Activated naive CD4-positive, alpha-beta T cell treated with anti-CD3 and anti-CD28 coated beads for 36 hours (primary cell): Measurements from ENCODE around the gene ANKHD1. TPM values are rescaled to one million over a fixed set of nuclear protein-coding genes. Genes with fewer than 3 reads are reported as not detected.
A peak's percentile ranks its signal among the peaks of the same experiment; 100 is the strongest.
"Not testable (repeated sequence)": the region's sequence is repeated elsewhere in the genome, so short reads cannot be mapped to it uniquely, and the experiment has no call there.

ENCODE experiments used
- CTCF ChIA-PET: fragments of 350-600 bp; sonication (Branson Sonifier 250); formaldehyde crosslinking; loops from one replicate; lab custom pipeline; 2021; ENCODE audit warnings: antibody characterized with exemption; lab: Charles Lee
- DNase-seq: peaks from one replicate; pipeline ENCODE4 v3.0.0-alpha.2; 2020
- H3K27ac Mint-ChIP-seq: one replicate; pipeline ENCODE4 v1.8.0; 2021; ENCODE audit warnings: mild to moderate bottlenecking, mixed read lengths
- H3K27me3 Mint-ChIP-seq: one replicate; pipeline ENCODE4 v1.8.0; 2021; ENCODE audit warnings: low read depth, mixed read lengths
- H3K36me3 Mint-ChIP-seq: one replicate; pipeline ENCODE4 v1.8.0; 2021; ENCODE audit warnings: low read depth, mixed read lengths
- H3K4me1 Mint-ChIP-seq: one replicate; pipeline ENCODE4 v1.8.0; 2021; ENCODE audit warnings: low read depth, mixed read lengths
- H3K4me3 Mint-ChIP-seq: one replicate; pipeline ENCODE4 v1.8.0; 2021; ENCODE audit warnings: mild to moderate bottlenecking, moderate library complexity, mixed read lengths
- H3K9me3 Mint-ChIP-seq: one replicate; pipeline ENCODE4 v1.8.0; 2021; ENCODE audit warnings: mixed read lengths
- intact Hi-C: fragments of 100-400 bp; cut with micrococcal nuclease; formaldehyde crosslinking; loops from one replicate; pipeline ENCODE4 v1.15.1; 2023
- total RNA-seq, 2 experiments: library from RNA; stranded (reverse); gene quantifications; one replicate each; pipeline ENCODE4 v1.2.3, GENCODE V29; 2021

The ANKHD1 gene
- total RNA-seq, 2 experiments from 2014 or later: 83.2 to 87.0 TPM

DNA sequence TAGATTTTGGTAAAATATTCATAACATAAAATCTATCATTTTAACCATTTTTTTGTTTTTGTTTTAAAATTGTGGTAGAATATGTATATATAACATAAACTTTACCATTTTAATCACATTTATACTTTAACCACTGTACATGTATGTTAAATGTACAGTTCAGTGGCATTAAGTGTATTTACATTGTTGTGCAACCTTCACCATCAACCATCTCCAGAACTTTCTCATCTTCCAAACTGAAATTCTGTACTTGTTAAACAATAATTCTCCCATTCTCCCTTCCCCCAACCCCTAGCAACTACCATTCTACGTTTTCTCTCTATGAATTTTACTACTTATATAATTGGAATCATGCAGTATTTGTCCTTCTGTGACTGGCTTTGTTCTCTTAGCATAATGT is 11.6 kb downstream of the ANKHD1 start:
- H3K4me1 Mint-ChIP-seq: peaks cover 36% of the 10 kb centered on the region
- H3K27me3 Mint-ChIP-seq: no peaks in the 10 kb centered on the region
- peaks cover 12% of the 10 kb centered on the region for H3K36me3 Mint-ChIP-seq
- DNase-seq: no peak
- H3K9me3 Mint-ChIP-seq: no peaks in the 10 kb centered on the region
- CTCF ChIA-PET: no interaction called here
- intact Hi-C loops: no loop called here
- H3K4me3 Mint-ChIP-seq: no peak overlapping the region
- no peak overlapping the region for H3K27ac Mint-ChIP-seq

GRCh38 chr5:140417235-140417634 is 15.6 kb downstream of the ANKHD1 start:
- Mint-ChIP-seq H3K36me3 (peaks cover 19% of the 10 kb centered on the region), H3K9me3 (no peaks in the 10 kb centered on the region), H3K27ac (no peak overlapping the region), H3K4me3 (no peak overlapping the region), H3K27me3 (no peaks in the 10 kb centered on the region), H3K4me1 (peaks cover 52% of the 10 kb centered on the region)
- intact Hi-C loops: no loop called here
- CTCF ChIA-PET: no interaction called here
- no peak for DNase-seq

DNA sequence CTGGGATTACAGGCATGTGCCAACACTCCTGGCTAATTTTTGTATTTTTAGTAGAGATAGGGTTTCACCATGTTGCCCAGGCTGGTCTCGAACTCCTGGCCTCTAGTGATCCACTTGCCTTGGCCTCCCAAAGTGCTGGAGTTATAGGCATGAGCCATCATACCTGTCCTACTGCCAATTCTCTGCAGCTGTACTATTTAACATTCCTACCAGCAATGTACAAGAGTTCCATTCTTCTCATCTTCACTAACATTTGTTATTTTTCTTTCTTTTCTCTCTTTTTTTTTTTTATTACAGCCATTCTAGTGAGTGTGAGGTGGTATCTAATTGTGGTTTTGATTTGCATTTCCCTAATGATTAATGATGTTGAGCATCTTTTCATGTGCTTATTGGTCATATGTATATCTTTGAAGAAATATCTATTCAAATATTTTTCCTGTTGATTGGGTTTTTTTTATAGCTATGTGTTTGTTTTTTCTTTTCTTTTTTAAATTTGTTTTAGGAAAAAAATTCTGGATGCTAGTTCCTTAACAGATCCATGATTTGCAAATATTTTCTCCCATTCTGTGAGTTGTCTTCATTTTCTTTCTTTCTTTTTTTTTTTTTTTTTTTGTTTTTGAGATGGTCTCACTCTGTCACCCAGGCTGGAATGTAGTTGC is 17.4 kb downstream of the ANKHD1 start:
- H3K4me1 Mint-ChIP-seq: peaks cover 54% of the 10 kb centered on the region
- CTCF ChIA-PET: interaction anchor here (0.6 kb wide), 1 partner anchor 108 kb away, joined by 4 read pairs; no protein-coding TSS in a partner anchor
- intact Hi-C loops: no loop called here

GRCh38 chr5:140420226-140420570 is 18.6 kb downstream of the ANKHD1 start:
- Mint-ChIP-seq H3K27ac (no peak overlapping the region), H3K4me1 (peaks cover 53% of the 10 kb centered on the region), H3K9me3 (no peaks in the 10 kb centered on the region), H3K36me3 (peaks cover 15% of the 10 kb centered on the region), H3K4me3 (no peak overlapping the region), H3K27me3 (no peaks in the 10 kb centered on the region)
- CTCF ChIA-PET: no interaction called here
- no peak for DNase-seq
- intact Hi-C loops: no loop called here

More for the DNA sequence above, 17.4 kb downstream of the ANKHD1 start:
- no peaks in the 10 kb centered on the region for H3K9me3 Mint-ChIP-seq
- no peak for DNase-seq
- H3K36me3 Mint-ChIP-seq: peaks cover 18% of the 10 kb centered on the region
- H3K4me3 Mint-ChIP-seq: no peak overlapping the region
- no peaks in the 10 kb centered on the region for H3K27me3 Mint-ChIP-seq
- no peak overlapping the region for H3K27ac Mint-ChIP-seq

DNA sequence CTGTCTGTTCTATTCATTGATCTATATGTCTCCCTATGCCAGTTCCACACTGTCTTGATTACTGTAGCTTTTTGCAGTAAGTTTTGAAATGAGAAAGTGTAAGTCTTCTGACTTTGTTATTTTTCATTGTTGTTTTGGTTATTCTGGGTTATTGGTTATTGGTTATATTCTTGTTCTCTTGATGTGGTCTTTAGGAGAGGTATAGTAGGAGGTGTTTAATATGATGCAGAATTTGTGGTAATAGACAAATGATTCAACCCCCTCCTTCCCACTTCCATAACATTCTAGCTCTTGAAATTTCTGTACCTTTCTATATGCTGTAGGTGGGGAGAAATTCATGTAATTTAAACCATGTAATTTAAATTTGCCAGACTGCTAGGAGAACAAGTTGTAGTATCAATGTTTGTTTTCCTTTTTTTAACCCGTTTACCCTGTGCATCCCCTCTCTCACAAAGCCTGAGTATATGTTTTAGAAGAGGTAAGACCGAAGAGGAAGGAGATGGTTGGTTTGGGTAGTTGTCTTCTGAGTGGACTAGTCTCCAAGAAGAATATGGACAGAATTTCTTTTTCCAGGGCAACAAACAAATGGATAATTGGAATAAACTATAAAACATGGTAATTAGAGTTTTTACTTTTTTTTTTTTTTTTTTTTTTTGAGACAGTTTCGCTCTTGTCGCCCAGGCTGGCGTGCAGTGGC is 19.2 kb downstream of the ANKHD1 start:
- no peak overlapping the region for H3K4me3 Mint-ChIP-seq

DNA sequence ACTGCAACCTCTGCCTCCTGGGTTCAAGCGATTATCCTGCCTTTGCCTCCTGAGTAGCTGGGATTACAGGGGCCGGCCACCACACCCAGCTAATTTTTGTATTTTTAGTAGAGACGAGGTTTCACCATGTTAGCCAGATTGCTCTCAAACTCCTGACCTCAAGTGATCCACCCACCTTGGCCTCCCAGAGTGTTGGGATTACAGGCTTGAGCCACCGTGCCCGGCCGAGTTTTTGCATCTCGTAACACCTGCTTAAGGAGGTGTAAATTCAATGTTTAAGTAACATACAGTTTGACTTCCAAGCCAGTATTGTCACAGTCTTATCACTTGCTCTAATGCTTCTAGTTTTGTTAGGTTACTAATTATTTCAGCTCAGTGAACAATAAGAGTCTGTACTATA is 19.7 kb downstream of the ANKHD1 start:
- H3K4me1 Mint-ChIP-seq: peaks cover 49% of the 10 kb centered on the region
- H3K27me3 Mint-ChIP-seq, CTCF ChIA-PET, DNase-seq, H3K36me3 Mint-ChIP-seq, H3K9me3 Mint-ChIP-seq, H3K4me3 Mint-ChIP-seq, intact Hi-C loops, H3K27ac Mint-ChIP-seq: not testable (repeated sequence)

More for the DNA sequence above, 19.2 kb downstream of the ANKHD1 start:
- Mint-ChIP-seq H3K36me3 (peaks cover 14% of the 10 kb centered on the region), H3K9me3 (no peaks in the 10 kb centered on the region), H3K27ac (peak overlapping the region; percentile 1), H3K4me1 (peaks cover 53% of the 10 kb centered on the region), H3K27me3 (no peaks in the 10 kb centered on the region)
- CTCF ChIA-PET: no interaction called here
- DNase-seq: no peak
- intact Hi-C loops: no loop called here

- Mint-ChIP-seq H3K4me3 (no peak overlapping the region), H3K27me3 (no peaks in the 10 kb centered on the region), H3K36me3 (peaks cover 9% of the 10 kb centered on the region), H3K4me1 (peaks cover 43% of the 10 kb centered on the region), H3K27ac (no peak overlapping the region), H3K9me3 (no peaks in the 10 kb centered on the region)
- CTCF ChIA-PET: no interaction called here
- DNase-seq: no peak
- intact Hi-C loops: no loop called here
Observed at GRCh38 chr5:140423609-140424008, 22.0 kb downstream of the ANKHD1 start.

DNA sequence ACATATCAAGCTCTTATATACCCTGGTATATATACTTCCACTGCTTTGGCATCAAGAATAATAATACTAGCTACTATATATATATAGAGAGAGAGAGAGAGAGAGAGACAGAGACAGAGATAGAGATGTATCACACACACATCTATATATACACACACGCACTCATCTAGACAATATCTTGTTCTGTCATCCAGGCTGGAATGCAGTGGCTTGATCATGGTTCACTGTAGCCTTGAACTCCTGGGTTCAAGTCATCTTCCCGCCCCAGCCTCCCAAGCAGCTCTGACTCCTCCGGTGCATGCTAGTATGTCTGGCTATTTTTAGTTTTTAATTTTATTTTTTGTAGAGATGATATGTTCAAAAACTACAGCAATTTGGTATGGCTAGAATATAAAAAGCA is 22.5 kb downstream of the ANKHD1 start:
- DNase-seq: no peak
- no peak overlapping the region for H3K27ac Mint-ChIP-seq
- H3K9me3 Mint-ChIP-seq: no peaks in the 10 kb centered on the region
- peaks cover 9% of the 10 kb centered on the region for H3K36me3 Mint-ChIP-seq
- intact Hi-C loops: no loop called here
- no peak overlapping the region for H3K4me3 Mint-ChIP-seq
- H3K27me3 Mint-ChIP-seq: no peaks in the 10 kb centered on the region
- CTCF ChIA-PET: interaction anchor here (0.6 kb wide), 1 partner anchor 16 kb away, joined by 3 read pairs; no protein-coding TSS in a partner anchor
- peaks cover 39% of the 10 kb centered on the region for H3K4me1 Mint-ChIP-seq

DNA sequence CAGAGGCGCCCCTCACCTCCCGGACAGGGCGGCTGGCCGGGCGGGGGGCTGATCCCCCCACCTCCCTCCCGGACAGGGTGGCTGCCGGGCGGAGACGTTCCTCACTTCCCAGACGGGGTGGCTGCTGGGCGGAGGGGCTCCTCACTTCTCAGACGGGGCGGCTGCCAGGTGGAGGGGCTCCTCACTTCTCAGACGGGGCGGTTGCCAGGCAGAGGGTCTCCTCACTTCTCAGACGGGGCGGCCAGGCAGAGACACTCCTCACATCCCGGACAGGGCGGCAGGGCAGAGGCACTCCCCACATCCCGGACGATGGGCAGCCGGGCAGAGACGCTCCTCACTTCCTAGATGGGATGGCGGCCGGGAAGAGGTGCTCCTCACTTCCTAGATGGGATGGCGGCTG is 26.1 kb downstream of the ANKHD1 start:
- H3K27ac Mint-ChIP-seq, DNase-seq, H3K4me3 Mint-ChIP-seq, H3K9me3 Mint-ChIP-seq, CTCF ChIA-PET, H3K27me3 Mint-ChIP-seq, H3K36me3 Mint-ChIP-seq, intact Hi-C loops: not testable (repeated sequence)
- H3K4me1 Mint-ChIP-seq: peaks cover 22% of the 10 kb centered on the region

DNA sequence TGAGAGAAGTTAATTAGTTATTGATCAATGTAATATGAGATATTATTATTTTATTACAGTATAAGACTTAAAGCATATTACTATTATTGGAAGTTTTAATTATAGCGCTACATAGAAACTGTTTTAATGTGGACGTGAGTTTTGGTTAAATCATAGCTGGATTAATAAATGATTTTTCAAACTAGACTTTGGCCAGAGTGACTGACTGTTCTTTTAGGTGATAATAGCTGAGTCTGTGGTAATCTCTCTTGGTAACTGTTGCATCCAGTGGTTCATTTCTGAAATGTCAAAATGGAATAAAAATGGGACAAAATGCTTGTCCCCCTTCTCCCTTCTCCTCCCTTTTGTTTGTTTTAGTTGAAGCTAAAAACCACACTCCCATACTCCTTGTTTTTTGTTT is 28.1 kb downstream of the ANKHD1 start:
- peaks cover 2% of the 10 kb centered on the region for H3K36me3 Mint-ChIP-seq
- H3K27ac Mint-ChIP-seq: no peak overlapping the region
- H3K9me3 Mint-ChIP-seq: no peaks in the 10 kb centered on the region
- no peaks in the 10 kb centered on the region for H3K27me3 Mint-ChIP-seq
- H3K4me1 Mint-ChIP-seq: peaks cover 18% of the 10 kb centered on the region
- H3K4me3 Mint-ChIP-seq: no peak overlapping the region
- intact Hi-C loops: no loop called here
- DNase-seq: no peak
- CTCF ChIA-PET: no interaction called here

- H3K27me3 Mint-ChIP-seq: no peaks in the 10 kb centered on the region
- H3K9me3 Mint-ChIP-seq: no peaks in the 10 kb centered on the region
- peaks cover 1% of the 10 kb centered on the region for H3K36me3 Mint-ChIP-seq
- DNase-seq: no peak
- intact Hi-C loops: no loop called here
- no peak overlapping the region for H3K27ac Mint-ChIP-seq
- peaks cover 18% of the 10 kb centered on the region for H3K4me1 Mint-ChIP-seq
- CTCF ChIA-PET: interaction anchor here (1.0 kb wide), 1 partner anchor 13 kb away, joined by 3 read pairs; no protein-coding TSS in a partner anchor
- H3K4me3 Mint-ChIP-seq: no peak overlapping the region
Observed at GRCh38 chr5:140432212-140432611, 30.6 kb downstream of the ANKHD1 start.

- Mint-ChIP-seq H3K4me1 (peaks cover 18% of the 10 kb centered on the region), H3K36me3 (peaks cover 1% of the 10 kb centered on the region), H3K9me3 (no peaks in the 10 kb centered on the region), H3K4me3 (no peak overlapping the region), H3K27me3 (no peaks in the 10 kb centered on the region), H3K27ac (no peak overlapping the region)
- DNase-seq: no peak
- intact Hi-C loops: no loop called here
- CTCF ChIA-PET: interaction anchor here (1.0 kb wide), 1 partner anchor 13 kb away, joined by 3 read pairs; no protein-coding TSS in a partner anchor
Observed at GRCh38 chr5:140432916-140433315, 31.3 kb downstream of the ANKHD1 start.

GRCh38 chr5:140457368-140457767 is 55.7 kb downstream of the ANKHD1 start:
- H3K36me3 Mint-ChIP-seq: peaks cover 45% of the 10 kb centered on the region
- H3K9me3 Mint-ChIP-seq, intact Hi-C loops, H3K4me1 Mint-ChIP-seq, H3K27me3 Mint-ChIP-seq, H3K27ac Mint-ChIP-seq, CTCF ChIA-PET, DNase-seq, H3K4me3 Mint-ChIP-seq: not testable (repeated sequence)
